AG04450 (cell line): ENCODE data around the gene KIF23. TPM values are rescaled to one million over a fixed set of nuclear protein-coding genes. Genes with fewer than 3 reads are reported as not detected.
"Not testable (repeated sequence)": the region's sequence is repeated elsewhere in the genome, so short reads cannot be mapped to it uniquely, and the experiment has no call there.

Experiments
- CTCF ChIA-PET: fragments of 300-600, 350-600 bp; formaldehyde crosslinking; extraction: SDS; loops from one replicate; lab custom pipeline; 2022; ENCODE audit warnings: antibody characterized with exemption, inconsistent platforms; lab: Charles Lee
- POLR2A ChIA-PET: fragments of 350-600 bp; formaldehyde crosslinking; extraction: SDS; loops from one replicate; lab custom pipeline; 2021; ENCODE audit warnings: antibody characterized with exemption, inconsistent platforms; lab: Yijun Ruan, JAX
- DNase-seq: peaks from one replicate; pipeline ENCODE4 v3.0.0-alpha.2; 2011; ENCODE audit warnings: low read depth, low spot score
- H3K27ac ChIP-seq: one replicate; pipeline ENCODE4 v1.5.1; 2012; ENCODE audit warnings: low read depth, low read length, control low read depth
- H3K27me3 ChIP-seq: one replicate; pipeline ENCODE4 v1.6.0; 2012; ENCODE audit warnings: low read length; ENCODE audit not compliant: control insufficient read depth, insufficient read depth
- H3K4me3 ChIP-seq: 2 replicates; pipeline ENCODE4 v1.5.1; 2011; ENCODE audit warnings: mild to moderate bottlenecking, low read depth, low read length, control low read depth
- H3K9me3 ChIP-seq: 2 replicates; pipeline ENCODE4 v1.5.1; 2012; ENCODE audit warnings: low read length; ENCODE audit not compliant: control insufficient read depth, insufficient read depth
- CTCF ChIP-seq: IDR thresholded peaks from 2 replicates; pipeline ENCODE4 v1.5.1; 2011; ENCODE audit warnings: low read depth, low read length, control low read depth, inconsistent platforms
- polyA plus RNA-seq: library from polyadenylated mRNA; depleted of rRNA; stranded (reverse); fragments of >200 nt; gene quantifications from 2 replicates; pipeline ENCODE4 v1.2.3, GENCODE V29; 2011

The KIF23 gene
- polyA plus RNA-seq, 1 experiment, result 20.0 TPM

GRCh38 chr15:69375151-69375790 is 38.9 kb upstream of the KIF23 start:
- Histone ChIP-seq H3K27ac (no peak overlapping the region), H3K27me3 (peaks cover 5% of the 10 kb centered on the region), H3K9me3 (no peaks in the 10 kb centered on the region), H3K4me3 (no peak overlapping the region)
- no peak for TF ChIP-seq CTCF
- DNase-seq, result no peak
- CTCF ChIA-PET, result no interaction called here
- POLR2A ChIA-PET, result no interaction called here

GRCh38 chr15:69377216-69377970 is 36.8 kb upstream of the KIF23 start:
- no peaks in the 10 kb centered on the region for H3K9me3 ChIP-seq
- no peak for DNase-seq
- no peak for TF ChIP-seq CTCF
- CTCF ChIA-PET, result interaction anchor here (0.7 to 1.0 kb wide), 2 partner anchors 17 to 744 kb away, joined by 3 to 5 read pairs; no protein-coding TSS in a partner anchor
- H3K4me3 ChIP-seq, result no peak overlapping the region
- peaks cover 5% of the 10 kb centered on the region for H3K27me3 ChIP-seq
- H3K27ac ChIP-seq, result no peak overlapping the region
- POLR2A ChIA-PET, result no interaction called here

GRCh38 chr15:69380100-69380725 is 33.9 kb upstream of the KIF23 start:
- DNase-seq, result no peak
- POLR2A ChIA-PET, result no interaction called here
- Histone ChIP-seq H3K9me3 (no peaks in the 10 kb centered on the region; the same call in 1 of the 2 replicates), H3K27ac (no peak overlapping the region), H3K27me3 (peaks cover 5% of the 10 kb centered on the region), H3K4me3 (no peak overlapping the region)
- TF ChIP-seq CTCF, result peak; percentile 33
- CTCF ChIA-PET, result interaction anchor here (1.4 to 2.0 kb wide), 2 partner anchors 14 to 321 kb away, joined by 4 to 8 read pairs; no protein-coding TSS in a partner anchor

- CTCF ChIA-PET, result interaction anchor here (1.4 to 2.0 kb wide), 2 partner anchors 13 to 322 kb away, joined by 4 to 8 read pairs; no protein-coding TSS in a partner anchor
- DNase-seq, result no peak
- TF ChIP-seq CTCF, result no peak
- Histone ChIP-seq H3K4me3 (no peak overlapping the region), H3K27me3 (peaks cover 5% of the 10 kb centered on the region), H3K27ac (no peak overlapping the region), H3K9me3 (no peaks in the 10 kb centered on the region; the same call in 1 of the 2 replicates)
- POLR2A ChIA-PET, result no interaction called here
Measured at GRCh38 chr15:69380726-69381105, 33.4 kb upstream of the KIF23 start.

GRCh38 chr15:69382176-69382575 is 32.0 kb upstream of the KIF23 start:
- H3K9me3 ChIP-seq, H3K4me3 ChIP-seq, H3K27ac ChIP-seq, POLR2A ChIA-PET, DNase-seq, H3K27me3 ChIP-seq: not testable (repeated sequence)
- CTCF ChIA-PET, result interaction anchor here (2.0 kb wide), 1 partner anchor 12 kb away, joined by 8 read pairs; no protein-coding TSS in a partner anchor

DNA sequence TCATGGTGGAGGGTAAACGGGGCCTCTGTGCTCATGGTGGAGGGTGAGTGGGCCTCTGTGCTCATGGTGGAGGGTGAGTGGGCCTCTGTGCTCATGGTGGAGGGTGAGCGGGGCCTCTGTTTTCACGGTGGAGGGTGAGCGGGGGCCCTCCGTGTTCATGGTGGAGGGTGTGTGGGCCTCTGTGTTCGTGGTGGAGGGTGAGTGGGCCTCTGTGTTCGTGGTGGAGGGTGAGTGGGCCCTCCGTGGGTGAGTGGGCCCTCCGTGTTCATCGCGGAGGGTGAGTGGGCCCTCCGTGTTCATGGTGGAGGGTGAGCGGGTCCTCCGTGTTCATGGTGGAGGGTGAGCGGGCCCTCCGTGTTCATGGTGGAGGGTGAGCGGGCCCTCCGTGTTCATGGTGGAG is 30.1 kb upstream of the KIF23 start:
- CTCF ChIA-PET, result interaction anchor here (1.4 kb wide), 1 partner anchor 10 kb away, joined by 3 read pairs; no protein-coding TSS in a partner anchor
- H3K27me3 ChIP-seq, H3K9me3 ChIP-seq, H3K4me3 ChIP-seq, POLR2A ChIA-PET, DNase-seq, H3K27ac ChIP-seq: not testable (repeated sequence)
